Suppressor macrophage treated with lipopolysaccharide for 1 hour (primary cell): ENCODE results near the gene SLC1A1.
"Not testable (repeated sequence)": the region's sequence is repeated elsewhere in the genome, so short reads cannot be mapped to it uniquely, and the experiment has no call there.

ENCODE experiments used
- DNase-seq, 3 donors: peaks; one replicate each; pipeline ENCODE4 v3.0.0-alpha.2; 2020 to 2022

The SLC1A1 gene

GRCh38 chr9:4507306-4508130 is 17.2 kb downstream of the SLC1A1 start:
- DNase-seq = no peak

GRCh38 chr9:4508246-4508906 is 18.1 kb downstream of the SLC1A1 start:
- DNase-seq = no peak

- DNase-seq = no peak
Measured at GRCh38 chr9:4508907-4509589, 18.8 kb downstream of the SLC1A1 start.

- no peak for DNase-seq
Measured at GRCh38 chr9:4509590-4509984, 19.3 kb downstream of the SLC1A1 start.

GRCh38 chr9:4510546-4511322 is 20.5 kb downstream of the SLC1A1 start:
- no peak for DNase-seq

- DNase-seq = no peak
Measured at GRCh38 chr9:4514252-4515128, 24.2 kb downstream of the SLC1A1 start.

- no peak for DNase-seq
Measured at GRCh38 chr9:4515958-4516375, 25.7 kb downstream of the SLC1A1 start.

- DNase-seq = no peak
Measured at GRCh38 chr9:4517274-4517673, 27.0 kb downstream of the SLC1A1 start.

- DNase-seq = no peak
Measured at GRCh38 chr9:4519604-4520003, 29.3 kb downstream of the SLC1A1 start.

GRCh38 chr9:4520055-4520454 is 29.8 kb downstream of the SLC1A1 start:
- no peak for DNase-seq

- DNase-seq = no peak
Measured at GRCh38 chr9:4530375-4530774, 40.1 kb downstream of the SLC1A1 start.

- DNase-seq = not testable (repeated sequence)
Measured at GRCh38 chr9:4530831-4531230, 40.6 kb downstream of the SLC1A1 start.

GRCh38 chr9:4531355-4531754 is 41.1 kb downstream of the SLC1A1 start:
- DNase-seq = not testable (repeated sequence)

GRCh38 chr9:4533881-4534280 is 43.6 kb downstream of the SLC1A1 start:
- DNase-seq = not testable (repeated sequence)

- DNase-seq = not testable (repeated sequence)
Measured at GRCh38 chr9:4536196-4536595, 45.9 kb downstream of the SLC1A1 start.

- no peak for DNase-seq
Measured at GRCh38 chr9:4537581-4537980, 47.3 kb downstream of the SLC1A1 start.

- no peak for DNase-seq
Measured at GRCh38 chr9:4538107-4538506, 47.8 kb downstream of the SLC1A1 start.

- DNase-seq = no peak
Measured at GRCh38 chr9:4538621-4539020, 48.4 kb downstream of the SLC1A1 start.

- DNase-seq = no peak
Measured at GRCh38 chr9:4540425-4540824, 50.2 kb downstream of the SLC1A1 start.

- DNase-seq = no peak
Measured at GRCh38 chr9:4541281-4541680, 51.0 kb downstream of the SLC1A1 start.

- no peak for DNase-seq
Measured at GRCh38 chr9:4541856-4542255, 51.6 kb downstream of the SLC1A1 start.

- not testable (repeated sequence) for DNase-seq
Measured at GRCh38 chr9:4544714-4545113, 54.4 kb downstream of the SLC1A1 start.
